H1 (cell line): Measurements from ENCODE around the gene RIPPLY3. TPM values are rescaled to one million over a fixed set of nuclear protein-coding genes. Genes with fewer than 3 reads are reported as not detected.

Experiments used
- CTCF ChIA-PET: fragments of 300-600 bp; sonication (Branson Sonifier 250); formaldehyde crosslinking; loops from one replicate; lab custom pipeline; 2021; ENCODE audit not compliant: partially characterized antibody; lab: Charles Lee
- POLR2A ChIA-PET: fragments of 300-600 bp; sonication (Branson Sonifier 250); formaldehyde crosslinking; loops from one replicate; lab custom pipeline; 2021; ENCODE audit warnings: inconsistent platforms; ENCODE audit not compliant: partially characterized antibody; lab: Charles Lee
- DNase-seq, 2 experiments: peaks; one replicate each; pipeline versions ENCODE4 v3.0.0 to v3.0.0-alpha.2; 2010 to 2022; ENCODE audit warnings: low spot score in 2 of 2, low read depth in 1 of 2, mixed read lengths in 1 of 2
- FAIRE-seq: peaks from 2 replicates; lab custom pipeline; 2011; peaks lifted over from hg19 to GRCh38; lab: Jason Lieb, UNC
- H2AFZ ChIP-seq: 2 replicates; pipeline ENCODE4 v1.8.1; 2012; ENCODE audit warnings: low read length, inconsistent platforms
- H2AK5ac ChIP-seq: 2 replicates; pipeline ENCODE4 v1.6.1; 2013; ENCODE audit warnings: low read depth, low read length
- H2BK120ac ChIP-seq: replicated peaks from 2 replicates; pipeline ENCODE3; 2013; ENCODE audit warnings: low read depth, low read length, inconsistent platforms
- H2BK12ac ChIP-seq: 2 replicates; pipeline ENCODE4 v1.6.1; 2013; ENCODE audit warnings: low read depth, low read length
- H2BK15ac ChIP-seq: 2 replicates; pipeline ENCODE4 v1.6.1; 2013; ENCODE audit warnings: low read length
- H2BK20ac ChIP-seq: 2 replicates; pipeline ENCODE4 v1.6.1; 2013; ENCODE audit warnings: low read length
- H2BK5ac ChIP-seq: 2 replicates; pipeline ENCODE4 v1.6.1; 2013; ENCODE audit warnings: low read depth, low read length
- H3K14ac ChIP-seq: 2 replicates; pipeline ENCODE4 v1.6.1; 2013; ENCODE audit warnings: inconsistent platforms; ENCODE audit not compliant: insufficient read length
- H3K18ac ChIP-seq: 2 replicates; pipeline ENCODE4 v1.6.1; 2013; ENCODE audit warnings: low read length; ENCODE audit errors: extremely low read depth
- H3K23ac ChIP-seq: 2 replicates; pipeline ENCODE4 v1.6.1; 2013; ENCODE audit warnings: inconsistent platforms; ENCODE audit not compliant: insufficient read length
- H3K23me2 ChIP-seq: 2 replicates; pipeline ENCODE4 v1.6.1; 2013; ENCODE audit warnings: low read depth, low read length
- H3K27ac ChIP-seq: 2 replicates; pipeline ENCODE4 v1.6.1; 2011; ENCODE audit warnings: low read depth, low read length, inconsistent platforms
- H3K27me3 ChIP-seq, 4 experiments: replicated peaks in 1 of 4; 1 replicate in 1 of 4; 2 replicates in 3 of 4; pipeline versions ENCODE4 v1.6.1 to v1.8.1; 2011 to 2013; ENCODE audit warnings: low read length in 3 of 4, mild to moderate bottlenecking in 3 of 4, inconsistent platforms in 2 of 4, mixed read lengths in 2 of 4, moderate library complexity in 1 of 4; ENCODE audit not compliant: control insufficient read depth in 3 of 4, insufficient read depth in 3 of 4; ENCODE audit errors: extremely low read depth in 1 of 4
- H3K36me3 ChIP-seq, 4 experiments: 2 replicates each; pipeline versions ENCODE4 v1.6.1 to v1.8.1; 2011 to 2013; ENCODE audit warnings: mild to moderate bottlenecking in 4 of 4, low read length in 3 of 4, moderate library complexity in 2 of 4, control low read depth in 1 of 4, inconsistent platforms in 1 of 4; ENCODE audit not compliant: insufficient read depth in 4 of 4, control insufficient read depth in 2 of 4
- H3K4ac ChIP-seq: replicated peaks from 2 replicates; pipeline ENCODE3; 2013; ENCODE audit warnings: low read length, low read depth, mixed read lengths, inconsistent platforms; ENCODE audit not compliant: insufficient read length
- H3K4me1 ChIP-seq, 4 experiments: replicated peaks in 1 of 4; 1 replicate in 1 of 4; 2 replicates in 3 of 4; pipeline versions ENCODE4 v1.6.1 to v1.8.1; 2011 to 2013; ENCODE audit warnings: low read length in 3 of 4, inconsistent platforms in 2 of 4, mixed read lengths in 1 of 4; ENCODE audit not compliant: insufficient read depth in 4 of 4, control insufficient read depth in 3 of 4
- H3K4me2 ChIP-seq, 2 experiments: 2 replicates each; pipeline versions ENCODE4 v1.6.1 to v1.8.1; 2011 to 2013; ENCODE audit warnings: low read depth in 2 of 2, low read length in 2 of 2, control low read depth in 1 of 2, inconsistent platforms in 1 of 2, mild to moderate bottlenecking in 1 of 2; ENCODE audit not compliant: insufficient read depth in 1 of 2
- H3K4me3 ChIP-seq, 4 experiments: fragments of 200-600, 300-600 bp in 1 of 4; sonication (generic), shearing (Covaris generic), sonication (Bioruptor Twin) in 1 of 4; 2 replicates each; pipeline versions ENCODE4 v1.5.1 to v1.8.1; 2011 to 2016; ENCODE audit warnings: low read length in 4 of 4, low read depth in 3 of 4, control low read depth in 2 of 4, inconsistent platforms in 2 of 4, mild to moderate bottlenecking in 2 of 4, mixed read lengths in 1 of 4, moderate library complexity in 1 of 4; ENCODE audit not compliant: insufficient read depth in 2 of 4; ENCODE audit errors: extremely low read depth in 1 of 4
- H3K56ac ChIP-seq: replicated peaks from 2 replicates; pipeline ENCODE3; 2013; ENCODE audit warnings: low read depth, mild to moderate bottlenecking, mixed read lengths, low read length, inconsistent platforms; ENCODE audit not compliant: insufficient read length
- H3K79me1 ChIP-seq: 2 replicates; pipeline ENCODE4 v1.6.1; 2013; ENCODE audit warnings: low read depth, low read length, control low read depth
- H3K79me2 ChIP-seq, 2 experiments: 2 replicates each; pipeline versions ENCODE4 v1.6.1 to v1.8.1; 2012 to 2013; ENCODE audit warnings: low read length in 2 of 2, mild to moderate bottlenecking in 2 of 2, inconsistent platforms in 1 of 2; ENCODE audit not compliant: insufficient read depth in 2 of 2, control insufficient read depth in 1 of 2
- H3K9ac ChIP-seq, 4 experiments: replicated peaks in 1 of 4; 1 replicate in 1 of 4; 2 replicates in 3 of 4; pipeline versions ENCODE4 v1.6.1 to v1.8.1; 2011 to 2013; ENCODE audit warnings: low read depth in 3 of 4, low read length in 3 of 4, control low read depth in 2 of 4, mild to moderate bottlenecking in 2 of 4, moderate library complexity in 2 of 4, inconsistent platforms in 1 of 4; ENCODE audit errors: extremely low read depth in 1 of 4
- H3K9me3 ChIP-seq, 2 experiments: 2 replicates each; pipeline versions ENCODE4 v1.6.1 to v1.8.1; 2012 to 2013; ENCODE audit warnings: mild to moderate bottlenecking in 2 of 2, moderate library complexity in 2 of 2, control low read depth in 1 of 2, inconsistent platforms in 1 of 2, low read depth in 1 of 2, low read length in 1 of 2, mixed read lengths in 1 of 2; ENCODE audit not compliant: insufficient read depth in 2 of 2
- H4K20me1 ChIP-seq, 2 experiments: replicated peaks in 1 of 2; 2 replicates each; pipeline versions ENCODE3 to v1.8.1; 2011 to 2013; ENCODE audit warnings: inconsistent platforms in 2 of 2, low read length in 2 of 2, mild to moderate bottlenecking in 1 of 2; ENCODE audit not compliant: insufficient read depth in 2 of 2, control insufficient read depth in 1 of 2
- H4K5ac ChIP-seq: 2 replicates; pipeline ENCODE4 v1.6.1; 2013; ENCODE audit warnings: low read length, low read depth, mixed read lengths, inconsistent platforms; ENCODE audit not compliant: insufficient read length
- H4K8ac ChIP-seq: 2 replicates; pipeline ENCODE4 v1.8.0; 2013; ENCODE audit warnings: mild to moderate bottlenecking, moderate library complexity, low read length, inconsistent platforms; ENCODE audit not compliant: insufficient read depth; ENCODE audit errors: extremely low read depth
- H4K91ac ChIP-seq: replicated peaks from 2 replicates; pipeline ENCODE3; 2013; ENCODE audit warnings: low read length, mixed read lengths, inconsistent platforms; ENCODE audit not compliant: insufficient read length
- EP300 ChIP-seq, 2 experiments: IDR thresholded peaks; 1 replicate in 1 of 2; 2 replicates in 1 of 2; pipeline ENCODE4 v1.6.1; 2011 to 2012; ENCODE audit warnings: low read depth in 2 of 2, low read length in 2 of 2, mild to moderate bottlenecking in 2 of 2, borderline replicate concordance in 1 of 2, inconsistent platforms in 1 of 2, moderate library complexity in 1 of 2
- WGBS, 2 experiments: shearing (Covaris generic) in 1 of 2; methylation state at CpG; one replicate each; pipeline versions ENCODE4 v1.1.6 to v1.1.7; 2013 to 2015; ENCODE audit warnings: low lambda C conversion rate in 2 of 2, mixed read lengths in 2 of 2, inconsistent platforms in 1 of 2, low coverage in 1 of 2, missing lambda C conversion rate in 1 of 2; ENCODE audit not compliant: insufficient replicate concordance in 2 of 2, insufficient coverage in 1 of 2, insufficient read length in 1 of 2; ENCODE audit errors: extremely low coverage in 1 of 2, missing lambda C conversion rate in 1 of 2; 5-methylcytosine and 5-hydroxymethylcytosine counted together
- polyA plus RNA-seq, 7 experiments: library from polyadenylated mRNA; depleted of rRNA in 3 of 7; stranded (reverse) in 5 of 7; unstranded in 2 of 7; fragments of >200 nt in 5 of 7; fragments of 200-250 nt in 2 of 7; gene quantifications; 1 replicate in 5 of 7; 2 replicates in 1 of 7; 4 replicates in 1 of 7; pipeline versions ENCODE4 v1.2.1 to v1.2.3, GENCODE V29; 2011 to 2013; ENCODE audit warnings: missing spikeins in 2 of 7, mixed read lengths in 2 of 7
- total RNA-seq: library from RNA; stranded (reverse); fragmentation: NEBNext Ultra II Directional; extraction: Animal tissue kit (Norgen Biotek cat#: 25700); gene quantifications from 2 replicates; pipeline ENCODE4 v1.2.1, GENCODE V29; 2021
- TF ChIP-seq, protein P1 (sequence below), 3 experiments: IDR thresholded peaks; 1 replicate in 2 of 3; 2 replicates in 1 of 3; pipeline versions ENCODE4 v1.5.1 to v1.6.1; 2011; ENCODE audit warnings: low read length in 3 of 3, mild to moderate bottlenecking in 3 of 3, inconsistent platforms in 2 of 3, low read depth in 1 of 3, moderate library complexity in 1 of 3; ENCODE audit not compliant: insufficient read depth in 1 of 3; ENCODE audit errors: control extremely low read depth in 1 of 3

The RIPPLY3 gene
- total and polyA plus RNA-seq, 2 of the 8 experiments (the other 6 are each of a cell fraction or from before 2014, with no cell fraction given): 2.0 to 2.2 TPM

- H3K36me3 ChIP-seq: no peaks in the 10 kb centered on the region
- no peak overlapping the region for H3K14ac ChIP-seq
- H3K4me3 ChIP-seq: no peak overlapping the region
- H4K91ac ChIP-seq: no peak overlapping the region
- H4K20me1 ChIP-seq: no peaks in the 10 kb centered on the region
- no peak overlapping the region for H2BK20ac ChIP-seq
- H4K5ac ChIP-seq: no peak overlapping the region
- ChIA-PET CTCF (interaction anchor here (0.7 to 1.9 kb wide), 3 partner anchors 9 to 24 kb away, joined by 3 to 8 read pairs (median 3); no protein-coding TSS in a partner anchor), POLR2A (interaction anchor here (1.1 to 1.2 kb wide), 2 partner anchors 70 to 72 kb away, joined by 3 read pairs; no protein-coding TSS in a partner anchor)
- no peaks in the 10 kb centered on the region for H3K9me3 ChIP-seq
- DNase-seq (no peak), FAIRE-seq (no peak)
- no peak overlapping the region for H3K9ac ChIP-seq
- no peak overlapping the region for H3K4me2 ChIP-seq
- H2BK120ac ChIP-seq: no peak overlapping the region
- H4K8ac ChIP-seq: no peak overlapping the region
- H3K27me3 ChIP-seq: peaks cover 0 to 2% (median 1%) of the 10 kb centered on the region in 4 experiments; a peak in 6 of 7 replicates
- no peak overlapping the region for H2BK5ac ChIP-seq
- WGBS, 2 experiments: 86% methylated on average over 4 of the region's 4 CpGs; no CpG with 5 or more reads in 1 of the 2 experiments
- H3K27ac ChIP-seq: no peak overlapping the region
- no peak overlapping the region for H3K23ac ChIP-seq
- no peak overlapping the region for H3K4ac ChIP-seq
- H2BK15ac ChIP-seq: no peak overlapping the region
- no peak overlapping the region for H2AK5ac ChIP-seq
- no peaks in the 10 kb centered on the region for H3K79me2 ChIP-seq
- no peaks in the 10 kb centered on the region for H3K23me2 ChIP-seq
- H3K4me1 ChIP-seq: no peaks in the 10 kb centered on the region
- H3K18ac ChIP-seq: no peak overlapping the region
- TF ChIP-seq, protein P1, sequence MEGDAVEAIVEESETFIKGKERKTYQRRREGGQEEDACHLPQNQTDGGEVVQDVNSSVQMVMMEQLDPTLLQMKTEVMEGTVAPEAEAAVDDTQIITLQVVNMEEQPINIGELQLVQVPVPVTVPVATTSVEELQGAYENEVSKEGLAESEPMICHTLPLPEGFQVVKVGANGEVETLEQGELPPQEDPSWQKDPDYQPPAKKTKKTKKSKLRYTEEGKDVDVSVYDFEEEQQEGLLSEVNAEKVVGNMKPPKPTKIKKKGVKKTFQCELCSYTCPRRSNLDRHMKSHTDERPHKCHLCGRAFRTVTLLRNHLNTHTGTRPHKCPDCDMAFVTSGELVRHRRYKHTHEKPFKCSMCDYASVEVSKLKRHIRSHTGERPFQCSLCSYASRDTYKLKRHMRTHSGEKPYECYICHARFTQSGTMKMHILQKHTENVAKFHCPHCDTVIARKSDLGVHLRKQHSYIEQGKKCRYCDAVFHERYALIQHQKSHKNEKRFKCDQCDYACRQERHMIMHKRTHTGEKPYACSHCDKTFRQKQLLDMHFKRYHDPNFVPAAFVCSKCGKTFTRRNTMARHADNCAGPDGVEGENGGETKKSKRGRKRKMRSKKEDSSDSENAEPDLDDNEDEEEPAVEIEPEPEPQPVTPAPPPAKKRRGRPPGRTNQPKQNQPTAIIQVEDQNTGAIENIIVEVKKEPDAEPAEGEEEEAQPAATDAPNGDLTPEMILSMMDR (IDR thresholded peaks at IDR 0.05; ENCODE audit: control extremely low read depth in 1 of 3, insufficient read depth in 1 of 3, low read depth in 1 of 3, low read length in 3 of 3): peak in 1 of 3 experiments; percentile 10; a peak in 1 of 4 replicates
- TF ChIP-seq EP300 (IDR thresholded peaks at IDR 0.05; ENCODE audit: borderline replicate concordance in 1 of 2, low read depth in 2 of 2, low read length in 2 of 2): no peak
- no peaks in the 10 kb centered on the region for H3K79me1 ChIP-seq
- H2BK12ac ChIP-seq: no peak overlapping the region
- no peak overlapping the region for H3K56ac ChIP-seq
- H2AFZ ChIP-seq: no peak overlapping the region
Observed at GRCh38 chr21:37000381-37000780, 6.1 kb upstream of the RIPPLY3 start.
